ENCODE data around the gene PDE8A. TPM values are rescaled to one million over a fixed set of nuclear protein-coding genes. Genes with fewer than 3 reads are reported as not detected.

The PDE8A gene
- total RNA-seq, 1 donor from 2014 or later = 11.4 TPM

DNA sequence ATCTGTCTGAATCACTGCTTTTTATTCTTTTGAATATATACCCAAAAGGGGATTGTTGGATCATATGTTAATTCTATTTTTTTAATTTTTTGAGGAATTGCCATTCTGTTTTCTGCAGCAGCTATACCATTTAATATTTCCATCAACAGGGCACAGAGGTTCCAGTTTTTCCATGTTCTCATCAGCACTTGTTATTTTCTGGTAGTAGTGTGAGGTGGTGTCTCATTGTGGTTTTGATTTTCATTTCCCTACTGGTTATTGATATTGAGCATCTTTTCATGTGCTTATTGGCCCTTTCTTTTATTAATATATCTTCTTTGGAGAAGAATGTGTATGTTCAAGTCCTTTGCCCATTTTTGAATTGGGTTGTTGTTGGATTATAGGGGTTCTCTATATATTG is 68.1 kb downstream of the PDE8A start:
- Mint-ChIP-seq H3K36me3 (no peaks in the 10 kb centered on the region), H3K4me3 (no peak overlapping the region), H3K4me1 (no peaks in the 10 kb centered on the region), H3K27me3 (ENCODE audit: insufficient read depth, low read depth) (no peaks in the 10 kb centered on the region), H3K27ac (no peak overlapping the region), H3K9me3 (peaks cover 4% of the 10 kb centered on the region)
- H3K9me3 ChIP-seq (ENCODE audit: low read depth) = no peaks in the 10 kb centered on the region
- no peak overlapping the region for H2AFZ ChIP-seq (replicated peaks)
- H3K4me2 ChIP-seq = no peak overlapping the region
- no peaks in the 10 kb centered on the region for H3K79me2 ChIP-seq (ENCODE audit: low read depth)
- peaks cover 4% of the 10 kb centered on the region for H3F3A ChIP-seq (ENCODE audit: low read depth)
- no peak overlapping the region for H3K9ac ChIP-seq
- H4K20me1 ChIP-seq (ENCODE audit: low read depth) = no peaks in the 10 kb centered on the region
- TF ChIP-seq EZH2 (IDR thresholded peaks at IDR 0.05) (no peak), EZH2phosphoT487 (IDR thresholded peaks at IDR 0.05) (no peak)
- TF ChIP-seq, protein P1, sequence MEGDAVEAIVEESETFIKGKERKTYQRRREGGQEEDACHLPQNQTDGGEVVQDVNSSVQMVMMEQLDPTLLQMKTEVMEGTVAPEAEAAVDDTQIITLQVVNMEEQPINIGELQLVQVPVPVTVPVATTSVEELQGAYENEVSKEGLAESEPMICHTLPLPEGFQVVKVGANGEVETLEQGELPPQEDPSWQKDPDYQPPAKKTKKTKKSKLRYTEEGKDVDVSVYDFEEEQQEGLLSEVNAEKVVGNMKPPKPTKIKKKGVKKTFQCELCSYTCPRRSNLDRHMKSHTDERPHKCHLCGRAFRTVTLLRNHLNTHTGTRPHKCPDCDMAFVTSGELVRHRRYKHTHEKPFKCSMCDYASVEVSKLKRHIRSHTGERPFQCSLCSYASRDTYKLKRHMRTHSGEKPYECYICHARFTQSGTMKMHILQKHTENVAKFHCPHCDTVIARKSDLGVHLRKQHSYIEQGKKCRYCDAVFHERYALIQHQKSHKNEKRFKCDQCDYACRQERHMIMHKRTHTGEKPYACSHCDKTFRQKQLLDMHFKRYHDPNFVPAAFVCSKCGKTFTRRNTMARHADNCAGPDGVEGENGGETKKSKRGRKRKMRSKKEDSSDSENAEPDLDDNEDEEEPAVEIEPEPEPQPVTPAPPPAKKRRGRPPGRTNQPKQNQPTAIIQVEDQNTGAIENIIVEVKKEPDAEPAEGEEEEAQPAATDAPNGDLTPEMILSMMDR (IDR thresholded peaks at IDR 0.05) = no peak
- H3K4me3 ChIP-seq = no peak overlapping the region
- H3K36me3 ChIP-seq = no peaks in the 10 kb centered on the region
- H3K27ac ChIP-seq = no peak overlapping the region
- no peaks in the 10 kb centered on the region for H3K4me1 ChIP-seq
- no peaks in the 10 kb centered on the region for H3K27me3 ChIP-seq
- no peak for DNase-seq (ENCODE audit: low spot score)

DNA sequence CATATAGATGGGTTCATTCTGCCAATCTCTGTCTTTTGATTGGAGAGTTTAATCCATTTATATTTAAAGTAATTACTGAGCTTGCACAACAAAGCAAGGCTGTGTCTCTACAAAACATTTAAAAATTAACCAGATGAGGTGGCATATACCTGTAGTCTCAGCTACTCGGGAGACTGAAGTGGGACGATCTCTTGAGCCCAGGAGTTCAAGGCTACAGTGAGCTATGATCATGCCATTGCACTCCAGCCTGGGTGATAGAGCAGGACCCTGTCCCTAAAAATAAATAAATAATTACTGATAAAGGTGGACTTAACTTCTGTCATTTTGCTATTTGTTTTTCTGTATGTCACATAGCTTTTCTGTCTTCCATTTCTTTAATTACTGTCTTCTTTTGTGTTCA is 78.1 kb downstream of the PDE8A start:
- Mint-ChIP-seq H3K27me3 (ENCODE audit: insufficient read depth, low read depth) (no peaks in the 10 kb centered on the region), H3K9me3 (peaks cover 37% of the 10 kb centered on the region), H3K4me1 (no peaks in the 10 kb centered on the region), H3K4me3 (no peak overlapping the region), H3K36me3 (peaks cover 8% of the 10 kb centered on the region), H3K27ac (no peak overlapping the region)
- H3K4me2 ChIP-seq = no peak overlapping the region
- H3K36me3 ChIP-seq = no peaks in the 10 kb centered on the region
- TF ChIP-seq EZH2 (IDR thresholded peaks at IDR 0.05) (no peak), EZH2phosphoT487 (IDR thresholded peaks at IDR 0.05) (no peak)
- TF ChIP-seq, protein P1 (IDR thresholded peaks at IDR 0.05) = no peak
- H3K27me3 ChIP-seq = no peaks in the 10 kb centered on the region
- no peaks in the 10 kb centered on the region for H3K79me2 ChIP-seq (ENCODE audit: low read depth)
- H3F3A ChIP-seq (ENCODE audit: low read depth) = no peaks in the 10 kb centered on the region
- no peak overlapping the region for H3K9ac ChIP-seq
- H2AFZ ChIP-seq (replicated peaks) = no peak overlapping the region
- H3K27ac ChIP-seq = no peak overlapping the region
- H3K4me1 ChIP-seq = no peaks in the 10 kb centered on the region
- H3K9me3 ChIP-seq (ENCODE audit: low read depth) = peaks cover 7% of the 10 kb centered on the region
- H3K4me3 ChIP-seq = no peak overlapping the region
- no peaks in the 10 kb centered on the region for H4K20me1 ChIP-seq (ENCODE audit: low read depth)
- no peak for DNase-seq (ENCODE audit: low spot score)

DNA sequence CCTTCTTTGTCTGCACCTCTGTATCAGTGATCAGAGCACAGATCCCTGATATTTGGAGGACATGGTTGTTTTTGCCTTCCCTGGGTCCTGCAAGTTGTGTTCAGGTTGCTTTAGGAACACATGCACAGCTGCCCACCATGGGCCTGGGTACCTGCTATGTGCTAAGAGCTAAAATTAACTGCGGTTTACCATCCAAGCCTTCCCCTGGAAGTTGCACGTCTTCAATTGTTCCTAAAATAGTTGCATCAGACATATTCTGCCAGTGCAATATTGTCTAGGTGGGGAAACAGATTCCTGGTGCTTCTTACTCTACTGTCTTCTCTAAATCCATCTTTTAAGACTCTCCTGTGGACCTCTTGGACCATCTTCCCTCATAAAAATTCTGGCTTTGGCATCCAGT is 80.9 kb downstream of the PDE8A start:
- H3K79me2 ChIP-seq (ENCODE audit: low read depth) = no peaks in the 10 kb centered on the region

More for the DNA sequence above, 80.9 kb downstream of the PDE8A start:
- peaks cover 28% of the 10 kb centered on the region for H3K9me3 Mint-ChIP-seq
- H3K27me3 ChIP-seq = no peaks in the 10 kb centered on the region
- H3K27ac Mint-ChIP-seq = no peak overlapping the region
- peaks cover 7% of the 10 kb centered on the region for H3K9me3 ChIP-seq (ENCODE audit: low read depth)
- no peak overlapping the region for H3K9ac ChIP-seq
- H3F3A ChIP-seq (ENCODE audit: low read depth) = no peaks in the 10 kb centered on the region
- H3K4me3 Mint-ChIP-seq = no peak overlapping the region
- H3K27ac ChIP-seq = no peak overlapping the region
- no peaks in the 10 kb centered on the region for H3K4me1 ChIP-seq
- no peaks in the 10 kb centered on the region for H3K36me3 ChIP-seq
- no peak overlapping the region for H3K4me2 ChIP-seq
- no peaks in the 10 kb centered on the region for H4K20me1 ChIP-seq (ENCODE audit: low read depth)
- TF ChIP-seq, protein P1 (IDR thresholded peaks at IDR 0.05) = no peak
- TF ChIP-seq EZH2 (IDR thresholded peaks at IDR 0.05) = no peak
- TF ChIP-seq EZH2phosphoT487 (IDR thresholded peaks at IDR 0.05) = no peak
- no peak overlapping the region for H3K4me3 ChIP-seq
- H3K36me3 Mint-ChIP-seq = peaks cover 6% of the 10 kb centered on the region
- no peak for DNase-seq (ENCODE audit: low spot score)
- no peaks in the 10 kb centered on the region for H3K4me1 Mint-ChIP-seq
- H3K27me3 Mint-ChIP-seq (ENCODE audit: insufficient read depth, low read depth) = no peaks in the 10 kb centered on the region
- no peak overlapping the region for H2AFZ ChIP-seq (replicated peaks)

All from neural progenitor cell (in vitro differentiated cells).